T-helper 2 cell treated with Interferon-gamma antibody and Interleukin-4, amounts not matched to agents 100 ng/mL and 5 ng/mL, for 36 hours (primary cell): ENCODE measurements around the gene PABPC1L2B. TPM values are rescaled to one million over a fixed set of nuclear protein-coding genes. Genes with fewer than 3 reads are reported as not detected.
"Not testable (repeated sequence)": the region's sequence is repeated elsewhere in the genome, so short reads cannot be mapped to it uniquely, and the experiment has no call there.

Experiments
- intact Hi-C: fragments of 100-400 bp; cut with micrococcal nuclease; formaldehyde crosslinking; loops from one replicate; pipeline ENCODE4 v1.15.1; 2023
- total RNA-seq: library from RNA; stranded (reverse); gene quantifications from 2 replicates; pipeline ENCODE4 v1.2.3, GENCODE V29; 2022

Gene PABPC1L2B
- total RNA-seq, result not detected in 2 replicates

GRCh38 chrX:73002733-73003132 is at the start of gene PABPC1L2B:
TSS of gene PABPC1L2B (plus strand) at chrX:73002939. CDS start at chrX:73003643, 704 bp downstream.
- intact Hi-C loops, result not testable (repeated sequence)

- intact Hi-C loops, result not testable (repeated sequence)
Measured at GRCh38 chrX:72959971-72960370, 42.8 kb upstream of the PABPC1L2B start.

- intact Hi-C loops, result not testable (repeated sequence)
Measured at GRCh38 chrX:72971859-72972258, 30.9 kb upstream of the PABPC1L2B start.

GRCh38 chrX:72974885-72975284 is 27.9 kb upstream of the PABPC1L2B start:
- intact Hi-C loops, result not testable (repeated sequence)

- intact Hi-C loops, result not testable (repeated sequence)
Measured at GRCh38 chrX:72980894-72981469, 21.8 kb upstream of the PABPC1L2B start.

GRCh38 chrX:73004032-73004431 is 1.3 kb downstream of the PABPC1L2B start:
- intact Hi-C loops, result not testable (repeated sequence)

DNA sequence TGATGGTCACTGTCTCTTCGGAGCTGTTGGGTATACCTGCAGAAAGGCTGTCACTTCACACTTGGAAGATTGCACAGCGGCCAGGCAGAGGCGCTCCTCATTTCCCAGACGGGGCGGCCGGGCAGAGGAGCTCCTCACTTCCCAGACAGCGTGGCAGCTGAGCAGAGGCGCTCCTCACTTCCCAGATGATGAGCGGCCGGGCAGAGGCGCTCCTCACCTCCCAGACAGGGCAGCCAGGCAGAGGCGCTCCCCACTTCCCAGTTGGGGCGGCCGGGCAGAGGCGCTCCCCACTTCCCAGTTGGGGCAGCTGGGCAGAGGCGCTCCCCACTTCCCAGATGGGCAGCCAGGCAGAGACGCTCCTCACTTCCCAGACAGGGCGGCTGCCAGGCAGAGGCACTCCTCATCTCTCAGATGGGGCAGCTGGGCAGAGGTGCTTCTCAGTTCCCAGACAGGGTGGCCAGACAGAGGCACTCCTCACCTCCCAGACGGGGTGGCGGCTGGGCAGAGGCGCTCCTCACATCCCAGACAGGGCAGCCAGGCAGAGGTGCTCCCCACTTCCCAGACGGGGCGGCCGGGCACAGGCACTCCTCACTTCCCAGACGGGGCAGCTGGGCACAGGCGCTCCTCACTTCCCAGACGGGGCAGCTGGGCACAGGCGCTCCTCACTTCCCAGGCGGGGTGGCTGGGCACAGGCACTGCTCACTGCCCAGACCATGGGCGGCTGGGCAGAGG is 18.8 kb downstream of the PABPC1L2B start:
- intact Hi-C loops, result no loop called here

DNA sequence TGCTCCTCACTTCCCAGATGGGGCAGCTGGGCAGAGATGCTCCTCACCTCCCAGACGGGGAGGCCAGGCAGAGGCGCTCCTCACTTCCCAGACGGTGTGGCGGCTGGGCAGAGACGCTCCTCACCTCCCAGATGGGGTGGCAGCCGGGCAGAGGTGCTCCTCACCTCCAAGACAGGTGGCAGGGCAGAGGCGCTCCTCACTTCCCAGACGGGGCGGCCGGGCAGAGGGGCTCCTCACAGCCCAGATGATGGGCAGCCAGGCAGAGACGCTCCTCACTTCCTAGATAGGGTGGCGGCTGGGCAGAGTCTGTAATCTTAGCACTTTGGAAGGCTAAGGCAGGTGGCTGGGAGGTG is 19.3 kb downstream of the PABPC1L2B start:
- intact Hi-C loops, result not testable (repeated sequence)

- intact Hi-C loops, result no loop called here
Measured at GRCh38 chrX:73028876-73029275, 26.1 kb downstream of the PABPC1L2B start.

Other genes starting within 250 kb of the PABPC1L2B start
- gene DMRTC1B, start 226.0 kb upstream of the PABPC1L2B start, total RNA-seq, result not detected in 2 replicates
- not detected in 2 replicates for gene FAM236B, start 220.3 kb upstream of the PABPC1L2B start, total RNA-seq
- gene FAM236D, start 194.7 kb upstream of the PABPC1L2B start, total RNA-seq, result not detected in 2 replicates
- not detected in 2 replicates for gene FAM236C, start 90.3 kb upstream of the PABPC1L2B start, total RNA-seq
- not detected in 2 replicates for gene FAM236A, start 64.7 kb upstream of the PABPC1L2B start, total RNA-seq
- not detected in 2 replicates for gene DMRTC1, start 59.1 kb upstream of the PABPC1L2B start, total RNA-seq
- not detected in 2 replicates for gene PABPC1L2A, start 76.6 kb downstream of the PABPC1L2B start, total RNA-seq
- 2.4 and 2.9 TPM in 2 replicates for gene NAP1L2, start 211.9 kb downstream of the PABPC1L2B start, total RNA-seq